ENCODE data around the gene SSRP1.

GRCh38 chr11:57306940-57307565, 28.6 kb downstream of the SSRP1 start:
- TF ChIP-seq SMC3 (IDR thresholded peaks at IDR 0.05; ENCODE audit: low read depth, low read length) (no peak), CTCF (conservative IDR thresholded peaks at IDR 0.05; ENCODE audit: low read depth, low read length) (no peak), MAFK (IDR thresholded peaks at IDR 0.05; ENCODE audit: low read depth, low read length) (no peak), POLR2A (IDR thresholded peaks at IDR 0.05; ENCODE audit: low read depth, low read length) (no peak), USF2 (IDR thresholded peaks at IDR 0.05; ENCODE audit: low read depth, low read length) (no peak), ELK1 (IDR thresholded peaks at IDR 0.05; ENCODE audit: borderline replicate concordance, low read depth, low read length) (no peak), RCOR1 (IDR thresholded peaks at IDR 0.05; ENCODE audit: insufficient replicate concordance, low read length) (no peak), RFX5 (IDR thresholded peaks at IDR 0.05; ENCODE audit: low read depth, low read length) (no peak), FOS (IDR thresholded peaks at IDR 0.05; ENCODE audit: low read depth, low read length) (no peak), MAZ (IDR thresholded peaks at IDR 0.05; ENCODE audit: borderline replicate concordance, low read depth, low read length) (no peak), MXI1 (IDR thresholded peaks at IDR 0.05; ENCODE audit: borderline replicate concordance, low read depth, low read length) (no peak), CEBPB (IDR thresholded peaks at IDR 0.05; ENCODE audit: low read depth, low read length) (no peak), BHLHE40 (IDR thresholded peaks at IDR 0.05; ENCODE audit: low read depth, low read length) (no peak), RAD21 (IDR thresholded peaks at IDR 0.05; ENCODE audit: low read length) (no peak)
